Measurements from ENCODE around the gene CEBPE.

GRCh38 chr14:23123419-23123818 is 4.4 kb upstream of the CEBPE start:
- TF ChIP-seq CTCF (conservative IDR thresholded peaks at IDR 0.05) (no peak), EZH2 (IDR thresholded peaks at IDR 0.05; ENCODE audit: low read depth) (no peak)
